T-helper 1 cell treated with Interleukin-12 subunit alpha and Interleukin-12 subunit beta and Interleukin-4 antibody, amounts not matched to agents 30 ng/mL and 1 ng/mL, for 36 hours (primary cell): ENCODE measurements around the gene ADCK1. TPM values are rescaled to one million over a fixed set of nuclear protein-coding genes. Genes with fewer than 3 reads are reported as not detected.
"Not testable (repeated sequence)": the region's sequence is repeated elsewhere in the genome, so short reads cannot be mapped to it uniquely, and the experiment has no call there.

Source experiments
- intact Hi-C: fragments of 100-400 bp; cut with micrococcal nuclease; formaldehyde crosslinking; loops from one replicate; pipeline ENCODE4 v1.15.1; 2024
- total RNA-seq: library from RNA; stranded (reverse); gene quantifications from 2 replicates; pipeline ENCODE4 v1.2.3, GENCODE V29; 2022

Gene ADCK1, protein sequence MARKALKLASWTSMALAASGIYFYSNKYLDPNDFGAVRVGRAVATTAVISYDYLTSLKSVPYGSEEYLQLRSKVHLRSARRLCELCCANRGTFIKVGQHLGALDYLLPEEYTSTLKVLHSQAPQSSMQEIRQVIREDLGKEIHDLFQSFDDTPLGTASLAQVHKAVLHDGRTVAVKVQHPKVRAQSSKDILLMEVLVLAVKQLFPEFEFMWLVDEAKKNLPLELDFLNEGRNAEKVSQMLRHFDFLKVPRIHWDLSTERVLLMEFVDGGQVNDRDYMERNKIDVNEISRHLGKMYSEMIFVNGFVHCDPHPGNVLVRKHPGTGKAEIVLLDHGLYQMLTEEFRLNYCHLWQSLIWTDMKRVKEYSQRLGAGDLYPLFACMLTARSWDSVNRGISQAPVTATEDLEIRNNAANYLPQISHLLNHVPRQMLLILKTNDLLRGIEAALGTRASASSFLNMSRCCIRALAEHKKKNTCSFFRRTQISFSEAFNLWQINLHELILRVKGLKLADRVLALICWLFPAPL
- 2.3 and 3.7 TPM in 2 replicates for total RNA-seq

DNA sequence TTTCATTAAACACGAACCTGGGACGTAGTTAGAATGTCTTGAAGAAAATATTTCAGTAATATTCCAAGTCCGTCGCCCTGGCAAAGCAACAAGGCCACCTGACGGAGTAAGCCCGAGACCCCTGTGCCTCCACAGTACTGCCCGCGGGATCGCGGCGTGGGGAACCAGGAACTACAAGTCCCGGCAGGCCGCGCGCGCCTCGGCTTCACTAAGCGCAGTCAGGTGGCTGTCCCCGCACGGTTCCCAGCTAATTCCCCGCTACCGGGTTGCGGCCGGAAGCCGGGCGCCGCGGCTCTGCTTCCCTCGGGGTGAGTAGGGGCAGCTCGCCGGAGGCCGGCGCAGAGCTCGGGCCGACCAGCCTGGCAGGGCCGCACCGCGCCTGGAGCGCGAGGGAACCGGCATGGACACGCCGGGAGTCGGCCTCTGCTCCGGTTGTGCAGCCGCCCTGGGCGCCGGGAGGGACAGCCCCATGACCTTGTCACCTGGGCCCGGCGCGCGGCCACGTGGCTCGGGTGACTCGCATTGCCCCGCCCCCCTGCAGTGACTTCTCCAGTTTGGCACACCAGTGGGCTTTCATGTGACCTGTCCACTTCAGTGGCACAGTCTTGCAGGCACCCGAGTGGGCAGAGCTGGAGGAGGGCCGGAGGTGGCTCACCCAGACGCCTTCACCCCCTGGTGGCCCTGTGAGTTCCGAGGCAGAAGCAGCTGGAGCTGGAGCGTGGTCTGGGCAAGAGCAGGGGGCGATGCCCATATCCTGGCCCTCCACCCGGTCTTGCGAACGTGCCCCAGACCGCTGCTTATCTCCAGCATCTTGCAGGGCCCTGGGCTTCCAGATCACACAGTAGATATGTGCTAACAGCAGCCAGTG lies at the start of gene ADCK1:
TSS of gene ADCK1 (plus strand) at position 247 of the 868 bp plus-strand sequence. CDS start 18,870 bp downstream, outside the sequence.
- intact Hi-C loops: loop anchor here (1.0 to 2.0 kb wide), 9 partner anchors 39 to 987 kb away; partner anchors contain the start of genes ALKBH1, ANGEL1, CIPC and GSTZ1

DNA sequence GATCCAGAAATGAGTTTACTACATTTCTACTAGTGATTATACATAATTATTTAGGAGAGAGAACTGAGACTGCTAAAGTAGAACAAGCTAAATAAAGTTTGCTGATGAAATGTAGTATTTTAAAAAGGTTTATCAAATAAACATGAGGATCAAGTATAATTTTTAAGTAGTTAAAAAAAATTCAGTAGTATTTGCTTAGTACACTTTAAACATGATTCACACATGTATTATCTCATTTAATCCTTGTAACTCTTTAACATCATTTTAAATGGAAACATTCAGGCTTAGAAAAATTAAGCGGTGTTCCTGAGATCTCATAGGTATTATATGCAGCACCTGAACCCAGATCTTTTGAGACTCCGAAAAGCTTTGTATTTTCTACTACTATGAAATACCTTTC lies 47.6 kb upstream of the ADCK1 start:
- intact Hi-C loops: no loop called here

DNA sequence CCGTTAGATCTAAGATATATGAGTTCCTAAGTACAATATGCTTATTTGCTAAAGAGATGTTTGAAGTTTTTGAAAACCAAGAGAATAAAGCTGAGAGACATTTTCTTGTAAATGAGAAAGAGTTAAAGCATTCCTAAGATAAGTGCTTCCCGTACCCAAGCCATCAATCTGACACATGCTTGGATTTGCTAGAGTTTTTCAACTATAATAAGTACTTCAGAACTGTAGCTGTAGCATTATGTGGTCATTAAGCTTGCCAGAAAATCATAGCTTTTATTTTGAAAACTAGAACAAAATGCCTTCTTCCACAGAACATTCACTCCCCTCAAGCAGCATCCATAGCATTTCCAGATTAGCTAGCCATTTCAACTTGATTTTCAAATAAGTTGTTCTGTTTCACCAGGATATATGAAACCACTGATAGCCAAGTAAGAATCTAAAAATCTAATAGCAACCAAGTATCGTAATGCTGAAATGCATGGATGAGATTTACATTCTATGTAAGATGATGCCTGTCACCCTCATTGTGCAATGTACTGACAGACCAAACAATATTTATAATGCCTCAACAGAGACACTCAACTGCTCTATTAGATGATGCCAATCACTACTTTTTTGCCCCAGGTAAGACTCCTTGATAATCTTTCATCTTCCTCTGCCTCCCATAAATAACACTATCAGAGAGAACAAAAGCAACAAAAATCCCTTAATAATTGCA lies 47.0 kb upstream of the ADCK1 start:
- intact Hi-C loops: no loop called here

DNA sequence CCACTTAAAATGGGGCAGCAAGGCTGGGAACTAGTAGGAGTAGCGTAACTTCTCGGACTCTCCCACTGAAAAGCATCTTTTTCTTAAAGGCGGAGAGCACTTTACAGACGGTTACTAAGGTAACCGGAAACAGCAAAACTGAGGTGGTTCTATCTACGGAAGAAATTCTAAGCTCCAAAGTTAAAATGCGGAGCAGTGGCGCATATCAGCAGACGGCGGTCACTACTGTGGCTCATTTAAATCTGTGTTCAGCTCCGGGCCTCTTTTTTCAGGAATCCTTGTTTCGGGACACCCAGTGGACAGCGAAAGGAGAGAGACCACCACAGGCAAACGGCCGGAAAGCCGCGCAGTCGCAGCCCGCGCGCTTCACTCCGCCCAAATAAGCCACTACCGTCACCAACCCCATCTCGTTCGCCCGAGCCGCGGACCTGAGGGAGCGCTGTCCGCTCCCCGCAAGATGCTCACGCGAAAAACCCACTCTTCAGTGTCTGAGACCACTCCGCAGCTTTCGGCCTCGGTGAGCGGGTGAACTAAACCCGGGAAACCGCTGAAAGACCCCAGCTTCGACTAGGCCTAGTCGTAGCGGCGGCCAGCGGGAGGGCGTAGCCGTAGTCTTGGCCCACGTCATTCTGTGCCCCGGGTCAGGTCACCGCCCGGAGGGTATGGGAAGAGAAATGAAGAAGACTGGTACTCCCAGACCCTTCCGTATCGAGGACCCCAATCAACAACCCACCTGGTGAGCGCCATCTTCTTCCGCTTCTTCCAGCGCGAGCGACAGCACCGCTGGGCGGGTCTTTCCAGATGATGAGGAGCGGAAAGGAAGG lies 39.3 kb upstream of the ADCK1 start, which contains the start of gene SNW1:
TSS of gene SNW1 (minus strand) at position 776 of the 824 bp plus-strand sequence. CDS start at position 747, 29 bp downstream.
- intact Hi-C loops: loop anchor here (1.0 to 10.0 kb wide), 12 partner anchors 40 to 948 kb away; partner anchors contain the start of genes ADCK1, ALKBH1, ANGEL1 and CIPC

DNA sequence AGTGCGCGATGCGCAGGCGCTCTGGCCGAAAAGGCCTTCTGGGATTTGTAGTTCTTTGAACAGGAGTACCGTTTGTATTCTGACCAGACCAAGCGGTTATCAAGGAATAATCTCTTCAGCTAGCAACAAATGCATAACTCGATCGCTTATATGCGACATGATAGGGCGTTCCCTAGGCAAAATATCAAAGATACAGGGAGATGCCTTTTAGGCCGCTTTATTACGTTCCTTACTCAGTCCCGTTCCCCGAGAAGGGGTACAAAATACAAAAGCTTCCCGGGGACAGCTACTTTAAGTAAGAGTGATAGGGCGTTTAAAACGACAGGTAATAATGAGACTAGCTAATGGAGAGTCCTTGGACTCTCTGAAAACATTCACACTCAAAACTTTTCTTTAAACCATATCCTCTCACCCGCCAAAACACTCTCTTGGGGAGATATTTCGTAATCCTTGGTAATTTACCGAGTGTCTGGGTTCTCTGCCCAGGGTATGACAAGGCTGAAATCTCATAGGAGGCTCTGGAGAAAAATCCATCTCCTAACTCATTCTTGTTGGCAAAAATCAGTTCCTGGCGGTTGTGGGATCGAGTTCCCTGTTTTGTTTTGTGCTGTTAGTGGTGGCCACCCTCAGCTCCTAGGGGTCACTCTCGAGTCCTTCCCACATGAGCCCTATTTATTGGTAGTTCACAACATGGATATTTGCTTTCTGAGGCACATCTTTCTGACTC lies 38.5 kb upstream of the ADCK1 start:
- intact Hi-C loops: loop anchor here (1.0 to 10.0 kb wide), 11 partner anchors 39 to 949 kb away; partner anchors contain the start of genes ADCK1, ALKBH1, ANGEL1 and CIPC

DNA sequence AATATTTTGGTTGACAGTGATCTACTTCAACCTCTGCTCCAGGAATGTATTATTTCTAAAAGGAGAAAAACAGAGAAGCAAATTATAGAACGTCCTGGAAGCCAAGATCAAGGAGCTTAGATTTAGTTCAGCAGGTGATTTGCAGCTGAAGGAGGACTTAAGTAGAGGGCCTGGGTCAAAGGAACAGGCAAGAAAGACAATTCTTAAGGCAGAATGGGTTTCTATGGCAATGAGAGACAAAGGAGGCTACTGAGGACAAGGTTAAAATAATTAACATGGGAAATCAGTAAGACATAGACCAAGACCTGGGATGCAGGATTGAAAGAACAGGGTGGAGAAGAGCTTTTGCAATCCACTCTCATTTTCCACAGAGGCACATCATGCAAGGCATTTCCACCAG lies 36.6 kb upstream of the ADCK1 start:
- intact Hi-C loops: loop anchor here (10.0 kb wide), 1 partner anchor 739 kb away; the partner anchor contains the start of gene IRF2BPL

DNA sequence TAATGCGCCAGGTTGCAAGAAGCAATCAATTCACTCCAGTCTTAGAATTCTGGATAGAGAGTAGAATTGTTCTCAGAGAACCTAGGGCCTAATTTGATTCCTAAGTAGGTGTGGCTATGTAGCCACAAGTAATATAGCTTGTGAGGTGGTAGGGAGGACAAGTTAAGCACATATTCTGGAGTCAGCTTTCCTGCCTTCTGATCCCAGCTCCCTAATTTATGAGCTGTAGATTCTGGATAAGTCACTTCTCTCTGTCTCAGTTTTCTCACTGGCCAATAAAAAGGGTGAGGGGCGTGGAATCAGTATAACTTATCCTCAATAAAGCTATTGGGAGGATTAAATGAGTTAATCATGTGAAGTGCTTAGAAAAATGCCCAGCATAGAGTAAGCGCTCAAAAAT lies 35.9 kb upstream of the ADCK1 start:
- intact Hi-C loops: loop anchor here (10.0 kb wide), 1 partner anchor 739 kb away; the partner anchor contains the start of gene IRF2BPL

DNA sequence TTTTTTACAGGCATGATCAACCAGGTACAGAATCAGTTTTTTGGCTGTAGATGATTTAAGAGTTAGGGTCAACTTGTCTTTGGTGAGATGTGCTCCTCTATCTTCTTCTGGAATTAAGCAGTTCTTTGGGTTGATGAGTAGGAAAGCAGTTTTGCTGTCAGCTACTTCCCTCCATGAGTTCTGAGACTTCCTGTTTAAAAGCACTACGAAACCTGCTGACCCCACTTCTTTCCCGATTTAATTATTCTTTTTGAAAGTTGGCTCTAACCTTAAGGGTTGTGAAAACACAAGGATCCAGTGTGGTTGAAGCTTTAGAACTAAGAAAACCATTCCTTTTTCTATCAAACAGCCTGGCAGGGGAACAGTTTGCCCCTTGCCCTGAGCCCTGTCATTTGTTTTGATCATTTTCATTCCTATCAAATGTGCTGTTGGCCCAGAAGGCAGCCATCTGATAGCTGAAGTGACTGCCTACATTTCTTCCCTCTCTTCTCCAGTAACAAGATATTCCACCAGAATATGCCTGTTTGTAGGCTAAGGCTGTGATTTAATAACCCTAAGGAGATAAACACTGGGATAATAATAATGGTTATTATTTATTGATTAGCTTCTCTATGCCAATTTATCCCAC lies 31.4 kb upstream of the ADCK1 start:
- intact Hi-C loops: loop anchor here (10.0 kb wide), 1 partner anchor 744 kb away; the partner anchor contains the start of gene IRF2BPL

DNA sequence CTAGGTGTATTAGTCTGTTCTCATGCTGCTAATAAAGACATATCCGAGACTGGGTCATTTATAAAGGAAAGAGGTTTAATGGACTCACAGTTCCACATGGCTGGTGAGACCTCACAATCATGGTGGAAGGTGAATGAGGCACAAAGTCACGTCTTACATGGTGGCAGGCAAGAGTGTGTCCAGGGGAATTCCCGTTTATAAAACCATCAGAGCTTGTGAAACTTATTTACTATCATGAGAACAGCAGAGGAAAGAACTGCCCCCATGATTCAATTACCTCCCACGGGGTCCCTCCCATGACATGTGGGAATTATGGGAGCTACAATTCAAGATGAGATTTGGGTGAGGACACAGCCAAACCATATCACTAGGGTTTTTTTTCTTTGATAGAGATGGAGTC lies 25.9 kb upstream of the ADCK1 start:
- intact Hi-C loops: not testable (repeated sequence)

DNA sequence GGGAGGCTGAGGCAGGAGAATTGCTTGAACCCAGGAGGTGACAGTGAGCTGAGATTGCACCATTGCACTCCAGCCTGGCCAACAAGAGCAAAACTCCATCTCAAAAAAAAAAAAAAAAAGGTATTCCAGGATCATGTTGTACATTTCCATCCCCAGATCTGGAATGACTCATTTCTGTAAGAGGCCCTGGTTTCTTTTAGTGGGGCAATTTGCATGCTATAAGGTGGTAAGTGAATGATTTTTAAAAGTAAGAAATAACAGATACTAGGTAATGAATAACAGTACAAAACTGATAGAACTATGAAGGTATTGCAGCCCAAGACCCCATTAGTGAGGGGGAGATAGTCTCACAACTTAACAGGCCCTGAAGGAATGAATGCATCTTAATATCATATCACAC lies 17.7 kb upstream of the ADCK1 start:
- intact Hi-C loops: no loop called here

DNA sequence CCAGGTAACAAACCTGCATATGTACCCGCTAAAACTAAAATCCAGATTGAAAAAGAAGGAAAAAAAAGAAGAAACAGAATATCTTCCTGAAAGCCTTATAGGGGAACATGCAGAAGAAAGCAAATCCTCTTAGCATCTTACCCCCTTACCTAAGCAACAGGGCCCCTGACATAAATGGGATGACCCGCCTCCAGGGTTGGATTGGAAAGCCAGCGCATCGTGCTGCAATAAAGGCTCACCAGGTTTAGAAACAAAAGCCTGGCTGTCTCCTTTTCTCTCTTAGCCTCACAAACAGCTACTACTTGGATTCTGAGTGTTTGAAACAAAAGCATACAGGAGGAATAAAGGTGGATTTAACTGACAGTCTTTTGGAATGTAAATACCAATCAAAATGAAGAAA lies 13.8 kb upstream of the ADCK1 start:
- intact Hi-C loops: no loop called here

DNA sequence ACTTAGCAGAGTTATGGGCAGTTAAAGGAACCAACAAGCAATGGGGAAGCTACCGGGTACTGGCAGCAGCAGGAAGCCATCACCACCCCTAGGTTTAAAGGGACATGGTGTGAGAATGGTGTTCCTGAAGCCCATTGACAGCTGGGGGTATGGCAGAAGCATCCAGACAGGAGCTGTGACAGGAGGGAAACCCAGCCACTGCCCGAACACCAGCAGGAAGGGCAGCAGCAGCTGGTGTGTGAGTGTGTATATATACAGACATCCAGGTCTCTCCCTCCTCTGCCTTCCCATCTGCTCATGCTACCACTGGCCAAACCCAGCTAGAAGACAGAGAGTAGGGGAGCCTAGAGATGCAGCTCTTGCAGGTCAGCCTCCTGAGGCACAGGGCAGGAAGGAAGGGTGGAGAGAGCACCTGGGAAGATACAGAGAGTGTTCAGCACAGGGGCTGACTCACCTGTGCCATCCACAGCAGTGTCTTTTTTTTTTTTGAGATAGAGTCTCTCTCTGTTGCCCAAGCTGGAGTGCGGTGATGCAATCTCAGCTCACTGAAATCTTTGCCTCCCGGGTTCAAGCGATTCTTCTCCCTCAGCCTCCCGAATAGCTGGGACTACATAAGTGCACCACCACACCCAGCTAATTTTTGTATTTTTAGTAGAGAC lies 9.2 kb upstream of the ADCK1 start:
- intact Hi-C loops: no loop called here

DNA sequence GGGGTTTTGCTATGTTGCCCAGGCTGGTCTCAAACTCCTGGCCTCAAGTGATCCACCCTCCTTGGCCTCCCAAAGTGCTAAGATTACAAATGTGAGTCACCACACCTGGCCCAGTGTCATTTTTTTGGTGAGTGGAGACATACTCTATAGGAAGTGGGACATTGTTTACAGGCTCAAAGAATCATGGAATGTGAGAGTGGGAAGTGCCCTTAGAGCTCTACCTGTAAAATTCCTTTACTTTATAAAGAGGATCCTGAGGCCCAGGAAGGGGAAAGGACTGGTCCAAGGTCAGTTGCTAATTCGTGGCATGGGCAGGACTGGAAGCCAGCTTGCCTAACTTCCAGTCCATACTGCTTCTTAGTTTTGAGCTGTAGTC lies 8.7 kb upstream of the ADCK1 start:
- intact Hi-C loops: no loop called here

DNA sequence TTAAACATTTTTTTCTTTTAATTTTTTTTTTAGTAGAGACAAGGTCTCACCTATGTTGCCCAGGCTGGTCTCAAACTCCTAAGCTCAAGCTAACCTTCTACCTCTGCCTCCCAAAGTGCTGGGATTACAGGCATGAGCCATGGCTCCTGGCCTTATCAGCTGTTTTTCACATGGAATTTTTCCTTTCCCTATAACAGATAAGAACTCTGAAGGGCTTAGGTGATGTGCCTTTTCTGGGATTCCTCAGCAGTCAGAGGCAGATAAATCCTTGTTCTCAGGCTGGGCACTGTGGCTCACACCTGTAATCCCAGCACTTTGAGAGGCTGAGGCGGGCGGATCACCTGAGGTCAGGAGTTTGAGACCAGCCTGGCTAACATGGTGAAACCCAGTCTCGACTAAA lies 6.7 kb upstream of the ADCK1 start:
- intact Hi-C loops: not testable (repeated sequence)

DNA sequence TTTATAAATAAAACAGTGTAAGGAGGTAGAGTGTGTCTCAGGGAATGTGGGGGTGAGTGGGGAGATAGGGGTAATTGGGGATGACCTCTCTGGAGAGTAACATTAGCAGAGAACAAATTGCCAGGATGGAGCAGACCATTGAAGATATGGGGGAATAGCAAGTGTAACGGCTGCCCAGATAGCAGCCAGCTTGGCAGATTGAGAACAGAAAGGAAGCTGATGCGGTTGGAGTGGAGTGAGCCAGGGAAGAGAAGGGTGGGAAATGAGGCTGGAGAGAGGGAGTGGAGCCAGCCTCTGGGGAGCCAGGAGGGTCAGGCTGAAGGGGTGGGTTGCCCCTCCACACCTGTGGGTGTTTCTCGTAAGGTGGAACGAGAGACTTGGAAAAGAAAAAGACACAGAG lies 5.6 kb upstream of the ADCK1 start:
- intact Hi-C loops: no loop called here

DNA sequence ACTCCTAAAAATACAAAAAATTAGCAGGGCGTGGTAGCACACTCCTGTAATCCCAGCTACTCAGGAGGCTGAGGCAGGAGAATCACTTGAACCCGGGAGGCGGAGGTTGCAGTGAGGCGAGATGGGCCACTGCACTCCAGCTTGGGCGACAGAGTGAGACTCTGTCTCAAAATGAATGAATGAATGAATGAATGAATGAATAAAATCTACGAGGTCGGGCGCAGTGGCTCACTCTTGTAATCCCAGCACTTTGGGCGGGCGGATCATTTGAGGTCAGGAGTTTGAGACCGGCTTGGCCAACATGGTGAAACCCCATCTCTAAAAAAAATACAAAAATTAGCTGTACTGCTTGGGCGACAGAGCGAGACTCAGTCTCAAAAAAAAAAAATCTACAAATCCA lies 453 bp upstream of the ADCK1 start:
- intact Hi-C loops: not testable (repeated sequence)

DNA sequence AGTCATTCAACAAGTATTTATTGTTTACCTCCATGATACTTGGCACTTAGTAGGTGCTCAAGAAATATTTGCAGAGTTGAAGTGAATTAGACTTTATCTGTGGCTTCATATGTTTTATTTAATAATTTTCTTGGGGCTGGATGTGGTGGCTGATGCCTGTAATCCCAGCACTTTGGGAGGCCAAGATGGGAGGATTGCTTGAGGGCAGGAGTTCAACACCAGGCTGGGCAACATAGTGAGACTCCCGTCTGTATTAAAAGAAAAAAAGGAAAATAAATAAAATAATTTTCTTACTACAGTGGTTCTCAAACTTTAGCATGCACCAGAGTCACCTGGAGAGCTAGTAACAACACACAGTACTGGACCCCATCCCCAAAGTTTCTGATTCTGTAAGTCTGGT lies 905 bp downstream of the ADCK1 start:
- intact Hi-C loops: loop anchor here (1.0 to 2.0 kb wide), 9 partner anchors 40 to 988 kb away; partner anchors contain the start of genes ALKBH1, ANGEL1, CIPC and GSTZ1

DNA sequence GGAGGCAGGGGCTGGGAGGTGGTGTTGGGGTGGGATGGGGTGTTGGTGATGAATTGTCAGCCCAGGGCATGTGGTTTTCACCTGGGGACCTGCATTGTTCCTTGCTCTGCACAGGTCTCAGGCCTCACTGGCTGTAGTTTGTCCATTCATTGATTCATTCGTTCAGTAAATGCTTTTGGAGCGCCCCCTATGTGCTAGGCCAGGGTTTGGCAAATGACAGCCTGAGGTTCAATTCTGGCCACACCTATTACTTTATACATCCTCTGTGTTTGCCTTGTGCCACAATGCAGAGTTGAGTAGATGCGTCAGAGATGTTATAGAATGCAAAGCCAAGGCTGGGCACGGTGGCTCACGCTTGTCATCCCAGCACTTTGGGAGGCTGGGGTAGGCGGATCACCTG lies 4.7 kb downstream of the ADCK1 start:
- intact Hi-C loops: no loop called here
